Measurements from ENCODE around the gene RPS6KC1. TPM values are rescaled to one million over a fixed set of nuclear protein-coding genes. Genes with fewer than 3 reads are reported as not detected.

RPS6KC1 gene
- total and polyA plus RNA-seq, 9 of the 15 experiments (the other 6 are each of a cell fraction or from before 2014, with no cell fraction given) = 4.3 to 34.6 (median 20.9) TPM

DNA sequence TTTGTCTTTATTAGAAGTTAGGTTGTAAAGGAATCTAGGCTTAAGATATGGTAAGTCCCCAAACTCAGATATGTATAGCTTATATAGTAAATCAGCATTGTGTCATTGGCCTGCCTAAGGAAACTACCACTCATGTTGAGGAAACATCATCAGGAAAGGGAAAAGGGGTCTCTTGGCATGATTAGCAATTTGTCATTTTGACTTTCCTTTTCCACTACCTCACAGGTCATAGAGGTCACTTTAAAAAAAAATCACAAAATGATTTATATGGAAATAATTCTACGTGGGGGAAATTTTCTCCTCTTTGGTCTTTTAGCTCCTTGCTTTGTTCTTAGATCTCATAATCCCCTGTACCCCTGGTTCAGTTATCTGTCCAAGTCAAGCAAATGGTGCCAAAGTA lies 213.5 kb downstream of the RPS6KC1 start:
- peaks cover 0 to 11% of the 10 kb centered on the region in 2 experiments; a peak in 2 of 5 replicates for H3K4me1 ChIP-seq (replicated peaks in 1 of 2; ENCODE audit: control insufficient read depth in 2 of 2, insufficient read depth in 2 of 2, low read length in 2 of 2)
- DNase-seq (ENCODE audit: extremely low read depth in 1 of 4, low spot score in 3 of 4) (no peak), ATAC-seq (no peak), FAIRE-seq (no peak)
- H3K79me2 ChIP-seq (ENCODE audit: control insufficient read depth, insufficient read depth, low read length) = no peaks in the 10 kb centered on the region
- intact Hi-C loops (cut with micrococcal nuclease) = no loop called here
- POLR2A ChIA-PET = interaction anchor here (1.0 kb wide), 1 partner anchor 23 kb away, joined by 3 read pairs; no protein-coding TSS in a partner anchor
- no peak overlapping the region for H3K4me3 ChIP-seq
- in situ Hi-C loops (cut with MboI) = no loop called here
- no peaks in the 10 kb centered on the region for H3K9me3 ChIP-seq (replicated peaks; ENCODE audit: control insufficient read depth, insufficient read depth, low read depth, low read length)
- TF ChIP-seq ERF (CRISPR knock-in tag; IDR thresholded peaks at IDR 0.05) (no peak), KHSRP (IDR thresholded peaks at IDR 0.05) (no peak), MTA2 (IDR thresholded peaks at IDR 0.05; ENCODE audit: low read depth) (no peak), SMAD3 (CRISPR knock-in tag; conservative IDR thresholded peaks at IDR 0.05) (no peak), KAT2B (IDR thresholded peaks at IDR 0.05; ENCODE audit: low read depth, low read length) (no peak), ZNF695 (CRISPR knock-in tag; IDR thresholded peaks at IDR 0.05) (no peak), ETV5 (CRISPR knock-in tag; IDR thresholded peaks at IDR 0.05; ENCODE audit: low read depth) (no peak), SMARCB1 (IDR thresholded peaks at IDR 0.05; ENCODE audit: insufficient read length, low read depth) (no peak), CHCHD3 (CRISPR knock-in tag; IDR thresholded peaks at IDR 0.05) (no peak)
- no peaks in the 10 kb centered on the region for H3K9me1 ChIP-seq (ENCODE audit: control insufficient read depth, insufficient read depth, low read length)
- H4K20me1 ChIP-seq (replicated peaks; ENCODE audit: control insufficient read depth, insufficient read depth, low read length) = no peaks in the 10 kb centered on the region
- CTCF ChIA-PET (ENCODE audit: low intra/inter-chr PET ratio) = no interaction called here
- WGBS (ENCODE audit: insufficient coverage, low coverage, missing lambda C conversion rate) = 83% methylated on average over 1 of the region's 1 CpG
- H3K27ac ChIP-seq (ENCODE audit: extremely low read depth, low read depth, low read length) = no peak overlapping the region
- H3K36me3 ChIP-seq (ENCODE audit: control insufficient read depth, insufficient read depth, low read length) = peaks cover 13% of the 10 kb centered on the region; the same call in 2 of the 3 replicates
- H3K27me3 ChIP-seq (ENCODE audit: control insufficient read depth in 2 of 2, insufficient read depth in 2 of 2, low read length in 2 of 2) = no peaks in the 10 kb centered on the region
- H3K9ac ChIP-seq (ENCODE audit: insufficient read depth in 1 of 2, low read depth in 2 of 2, low read length in 2 of 2) = no peak overlapping the region
- no peak overlapping the region for H2AFZ ChIP-seq (ENCODE audit: low read depth, low read length)
- H3K4me2 ChIP-seq (ENCODE audit: insufficient read depth, low read length) = no peak overlapping the region
- no TSS peak for BruUV-seq (replicated peaks)

All from K562 (cell line).